HG03558 (cell line): ENCODE data around the gene PLEKHA8.

ENCODE experiments used
- ATAC-seq: cut with Tn5 transposase; IDR thresholded peaks from one replicate; pipeline ENCODE4 v1.9.1; 2021; ENCODE audit warnings: moderate number of reproducible peaks; ENCODE audit not compliant: unreplicated experiment; ENCODE audit errors: extremely low read depth

The PLEKHA8 gene

DNA sequence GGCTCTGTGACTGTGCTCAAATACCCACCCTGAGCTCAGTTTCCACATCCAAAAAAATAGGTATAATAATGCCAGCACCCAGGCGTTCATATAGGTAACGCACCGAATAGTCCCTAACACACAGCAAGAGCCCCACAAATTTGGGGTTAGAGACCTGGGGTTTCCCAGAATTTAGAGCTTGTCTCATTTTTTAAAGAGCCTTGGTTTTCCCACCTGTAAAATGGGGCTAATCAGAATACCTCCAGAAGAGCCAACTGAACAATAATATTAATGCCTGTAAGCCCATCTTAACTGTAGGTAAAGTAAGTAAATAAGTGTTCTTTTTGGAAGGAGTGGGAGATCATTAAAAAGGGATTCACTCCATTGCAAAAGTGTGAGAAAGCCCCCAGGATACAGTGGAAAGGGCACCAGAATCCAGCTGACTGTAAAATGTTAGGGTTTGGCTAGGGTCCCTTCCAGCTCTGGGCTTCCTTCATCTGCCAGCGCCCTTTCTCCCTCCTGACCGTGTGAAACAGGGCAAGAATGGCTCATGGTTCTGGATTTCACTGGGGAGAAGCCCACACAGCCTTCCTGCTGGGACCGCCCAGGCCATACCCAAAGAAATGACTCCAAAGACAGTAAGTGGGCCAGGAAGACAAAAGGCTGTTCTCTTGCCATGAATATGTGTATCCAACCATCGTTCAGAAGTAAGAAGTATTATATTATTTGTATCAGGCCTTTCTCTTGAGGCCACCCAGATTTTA is 108.7 kb downstream of the PLEKHA8 start:
- ATAC-seq = no peak

DNA sequence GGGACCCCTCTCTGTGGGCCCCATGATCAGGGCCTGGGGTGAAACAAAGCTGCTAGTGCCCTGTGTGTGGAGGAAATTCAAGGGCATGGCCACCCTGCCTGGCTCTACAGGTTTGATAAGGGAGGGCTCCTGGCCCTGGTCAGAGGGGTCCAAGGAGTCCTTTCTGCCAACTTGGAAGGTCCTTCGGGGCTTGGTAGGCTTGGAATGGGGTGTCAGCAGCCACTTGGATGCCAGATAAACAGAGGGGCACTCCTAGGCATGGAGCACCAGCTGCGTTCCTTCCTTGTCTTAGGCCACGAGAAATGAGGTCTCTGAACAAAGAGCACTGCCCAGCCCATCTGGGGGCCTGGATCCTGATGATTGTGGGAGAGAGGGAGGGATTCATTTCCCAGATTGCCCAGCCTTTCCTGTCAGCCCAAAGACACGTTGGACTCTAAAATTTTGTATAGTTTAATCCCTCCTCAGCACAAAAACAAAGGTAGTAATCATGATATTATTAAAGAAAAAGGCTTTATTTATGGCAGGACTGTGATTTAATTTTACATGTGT is 111.7 kb downstream of the PLEKHA8 start:
- no peak for ATAC-seq

DNA sequence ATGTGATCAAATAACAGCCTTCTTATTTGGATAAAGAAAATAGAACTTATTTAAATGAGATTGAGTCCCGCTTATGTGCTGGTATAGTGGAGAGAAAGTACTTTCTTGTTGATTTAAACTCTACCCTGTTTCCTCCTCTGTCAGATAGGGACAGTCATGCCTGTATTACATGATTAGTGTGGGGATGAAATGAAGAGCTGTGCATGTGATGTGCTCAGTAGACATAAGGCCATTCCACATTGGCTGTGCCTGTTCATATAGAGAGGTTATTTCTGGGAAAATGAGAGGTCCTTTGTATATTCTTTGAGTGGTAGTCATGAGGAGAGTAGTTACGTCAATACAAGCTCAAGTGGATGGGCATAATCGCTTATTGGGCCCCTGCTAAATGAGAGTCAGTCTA is 112.2 kb downstream of the PLEKHA8 start:
- ATAC-seq = no peak

GRCh38 chr7:30142710-30143109 is 114.5 kb downstream of the PLEKHA8 start:
- ATAC-seq = no peak

DNA sequence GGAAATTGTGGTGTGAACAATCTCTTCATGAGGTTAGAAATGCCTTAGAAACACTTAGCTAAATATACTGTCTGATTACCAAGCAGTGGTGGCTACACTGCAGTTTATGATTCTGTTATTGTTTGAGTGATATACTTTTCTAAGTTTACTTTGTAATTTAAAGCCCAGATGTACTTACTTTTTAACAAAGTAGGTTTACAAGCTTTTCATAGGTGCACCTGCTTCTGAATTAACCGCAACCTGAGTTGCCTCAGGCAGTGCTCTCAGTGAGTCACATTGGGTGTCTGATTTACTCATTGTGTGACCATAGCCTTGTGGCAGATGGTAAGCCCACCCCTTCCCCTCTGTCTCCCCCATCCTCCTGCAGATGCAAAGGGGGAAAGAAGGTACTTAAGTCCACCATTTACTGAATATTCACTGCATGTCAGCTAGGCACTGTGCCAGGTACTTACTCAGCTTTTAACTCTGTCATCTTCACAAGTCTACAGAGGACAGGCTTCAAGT is 115.6 kb downstream of the PLEKHA8 start:
- ATAC-seq = no peak

DNA sequence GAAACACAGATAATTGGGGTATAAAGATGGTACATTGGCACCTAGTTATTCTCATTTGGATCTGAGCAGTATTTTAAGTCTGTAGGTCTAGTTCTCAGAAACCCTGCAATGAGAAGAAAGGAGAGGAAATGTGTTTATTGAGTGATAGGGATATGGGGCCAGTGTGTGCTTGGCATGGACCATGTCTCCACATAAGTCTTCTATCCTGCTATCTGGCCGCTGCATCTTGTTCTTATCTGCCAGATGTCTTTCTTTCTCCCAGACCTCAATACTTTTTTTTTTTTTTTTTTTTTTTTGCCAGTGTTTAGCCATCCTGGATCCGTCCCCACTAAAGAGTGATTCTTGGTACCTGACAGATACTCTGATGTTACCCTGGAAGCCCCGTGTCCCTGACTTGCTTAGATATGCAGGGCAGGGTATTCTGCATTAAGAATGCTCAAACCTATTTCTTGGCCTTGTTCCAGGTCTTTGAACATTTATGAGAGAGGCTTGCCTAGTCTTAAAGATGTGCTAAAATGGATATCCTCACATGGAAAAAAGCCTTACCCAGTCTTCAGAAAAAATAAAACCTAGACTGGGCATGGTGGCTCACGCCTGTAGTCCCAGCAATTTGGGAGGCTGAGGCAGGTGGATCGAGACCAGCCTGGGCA is 116.6 kb downstream of the PLEKHA8 start:
- ATAC-seq = no peak

- no peak for ATAC-seq
Observed at GRCh38 chr7:30145426-30145970, 117.3 kb downstream of the PLEKHA8 start.

- ATAC-seq = no peak
Observed at GRCh38 chr7:30146127-30146612, 118.0 kb downstream of the PLEKHA8 start.

- no peak for ATAC-seq
Observed at GRCh38 chr7:30147223-30147622, 119.0 kb downstream of the PLEKHA8 start.

DNA sequence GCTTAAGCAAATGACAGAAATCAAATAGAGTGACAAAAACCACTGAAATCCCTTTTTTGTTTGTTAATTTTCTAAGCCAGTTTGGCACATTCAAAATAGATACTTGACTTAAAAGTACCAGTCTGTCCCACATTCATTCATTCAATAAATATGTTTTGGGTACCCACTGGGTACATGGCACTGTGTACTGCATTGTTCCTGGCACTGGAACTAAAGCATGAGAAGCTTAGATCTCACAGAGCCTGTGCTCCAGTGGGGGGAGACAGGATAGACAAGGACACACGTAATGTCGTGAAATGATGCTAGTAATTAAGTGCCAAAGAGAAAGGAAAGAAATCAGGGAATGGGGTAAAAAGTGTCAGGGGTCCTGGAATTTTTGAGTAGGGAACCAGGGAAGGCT is 119.6 kb downstream of the PLEKHA8 start:
- no peak for ATAC-seq

DNA sequence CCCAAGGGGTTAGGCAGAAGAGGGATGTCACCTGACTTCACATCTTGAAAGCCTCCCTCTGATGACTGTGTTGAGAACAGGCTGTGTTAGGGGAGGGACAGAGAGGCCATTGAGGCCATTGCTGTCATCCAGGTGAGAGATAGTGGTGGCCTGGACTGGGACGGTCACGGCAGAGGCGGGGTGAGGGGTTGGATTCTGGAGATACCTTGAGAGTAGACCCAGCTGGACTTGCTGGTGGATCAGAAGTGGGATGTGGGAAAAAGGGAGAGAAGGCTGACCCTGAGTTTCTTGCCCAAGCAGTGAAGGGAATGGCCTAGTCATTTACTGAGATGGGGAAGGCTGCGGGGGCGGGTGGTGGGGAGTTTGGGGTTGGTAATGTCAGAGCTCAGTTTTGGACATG is 120.2 kb downstream of the PLEKHA8 start:
- ATAC-seq = no peak

DNA sequence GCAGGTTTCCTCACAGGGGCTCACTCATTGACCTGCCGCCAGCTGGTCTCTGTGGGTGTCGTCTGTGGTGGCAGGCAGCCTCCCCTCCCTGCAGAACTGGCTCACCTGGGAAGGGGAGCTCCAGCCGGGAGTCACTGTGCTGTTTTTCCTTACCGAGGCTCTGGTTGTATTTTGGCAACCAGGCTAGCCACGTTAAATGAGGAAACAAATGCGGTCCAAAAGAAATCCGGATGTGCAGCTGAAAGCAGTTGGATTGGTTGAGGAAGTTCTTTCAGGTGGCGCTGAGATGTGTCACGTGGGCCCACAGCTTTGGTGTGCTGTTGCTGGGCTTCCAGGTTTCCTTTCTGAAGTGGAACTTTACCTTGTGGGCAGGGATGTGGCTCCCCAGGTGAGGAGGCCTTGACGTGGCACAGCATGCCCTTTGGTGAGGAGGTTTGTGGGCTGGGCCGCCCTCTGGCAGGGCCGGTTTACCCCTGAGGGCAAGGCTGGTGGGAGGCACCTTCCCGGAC is 120.8 kb downstream of the PLEKHA8 start:
- no peak for ATAC-seq

DNA sequence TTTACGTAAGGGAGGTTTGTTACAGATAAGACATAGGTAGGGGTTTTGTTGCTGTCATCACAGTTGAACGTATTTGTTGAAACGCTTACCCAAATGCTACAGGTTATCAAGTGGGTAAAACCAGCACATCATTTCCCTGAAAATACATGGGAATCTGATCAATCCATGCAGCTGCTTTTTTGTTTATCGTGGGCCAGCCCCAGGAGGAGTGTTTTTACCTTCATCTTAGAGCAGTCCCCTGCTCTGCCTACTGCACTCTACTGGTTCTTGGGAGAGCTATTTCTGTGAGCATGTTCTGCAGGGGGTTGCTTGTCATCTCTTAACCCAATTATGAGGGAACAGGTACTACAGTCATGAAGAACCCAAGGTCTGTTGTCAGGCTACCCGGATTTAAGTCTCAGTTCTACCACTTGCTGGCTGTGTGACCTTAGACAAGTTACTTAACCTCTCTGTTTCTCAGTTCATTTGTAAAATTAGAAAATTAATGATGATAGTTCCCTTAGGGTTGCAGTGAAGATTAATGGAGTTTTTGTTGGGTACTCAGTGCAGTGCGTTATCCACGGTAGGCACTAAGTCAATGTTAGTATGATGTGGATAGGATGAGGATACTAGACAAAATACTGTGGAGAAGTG is 121.5 kb downstream of the PLEKHA8 start:
- ATAC-seq = no peak

DNA sequence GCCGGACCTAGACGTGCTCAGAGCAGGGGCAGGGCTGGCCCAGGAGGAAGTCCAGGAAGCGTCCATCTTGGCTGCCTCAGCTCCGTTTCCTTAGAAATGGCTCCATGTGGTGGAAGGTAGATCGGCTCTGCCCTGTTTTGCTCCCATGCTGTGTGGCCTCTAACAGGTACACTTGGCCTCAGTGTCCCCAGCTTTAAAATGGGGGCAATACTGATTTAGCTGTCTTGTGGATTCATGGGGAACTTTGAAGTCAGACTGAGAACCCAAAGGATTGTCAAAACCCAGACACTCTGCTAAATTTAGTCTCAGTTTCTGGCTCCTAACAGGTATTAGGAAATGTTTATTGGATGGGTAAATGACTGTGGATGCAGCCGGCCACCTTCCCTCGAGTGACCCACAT is 122.5 kb downstream of the PLEKHA8 start:
- ATAC-seq = no peak

DNA sequence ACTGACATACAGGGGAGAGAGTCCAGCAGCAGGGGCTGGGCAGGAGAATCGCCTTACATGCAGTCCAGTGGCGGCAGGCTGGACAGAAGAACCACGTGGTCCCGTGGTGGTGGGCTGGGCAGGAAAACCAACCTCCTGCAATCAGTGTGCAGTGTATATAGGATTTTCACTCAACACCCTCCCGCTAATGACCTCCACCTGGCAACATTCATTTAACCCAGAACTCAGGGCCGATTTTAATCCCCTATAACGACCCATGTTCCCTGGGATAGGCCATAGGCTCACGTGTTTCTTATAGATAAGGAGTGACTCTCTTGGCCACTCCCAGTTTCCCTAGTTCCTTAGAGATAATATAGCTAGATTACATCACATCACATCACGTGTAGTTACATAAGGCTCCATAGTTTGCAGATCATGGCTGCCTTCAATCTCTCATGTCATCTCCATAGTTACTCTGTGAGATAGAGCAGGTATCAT is 125.9 kb downstream of the PLEKHA8 start:
- no peak for ATAC-seq

DNA sequence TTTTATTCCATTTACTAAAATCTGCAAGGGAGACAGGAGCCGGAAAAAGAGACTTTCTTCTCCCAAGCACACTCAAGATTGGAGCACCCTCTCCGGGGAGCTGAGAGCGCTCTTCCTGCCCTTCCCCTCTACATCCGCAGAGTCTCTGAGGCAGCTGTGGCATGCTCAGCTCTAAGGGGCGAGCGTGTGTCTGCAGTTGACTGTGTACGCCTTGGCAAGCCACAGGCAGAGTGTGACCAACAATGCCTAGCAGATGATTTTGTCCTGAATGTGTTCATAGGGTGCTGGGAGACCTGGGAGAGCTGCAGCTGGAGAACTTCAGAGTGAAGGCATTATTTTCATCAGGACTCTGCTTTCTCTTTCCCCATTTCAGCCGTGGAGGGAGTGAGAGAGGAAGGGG is 127.3 kb downstream of the PLEKHA8 start:
- no peak for ATAC-seq

DNA sequence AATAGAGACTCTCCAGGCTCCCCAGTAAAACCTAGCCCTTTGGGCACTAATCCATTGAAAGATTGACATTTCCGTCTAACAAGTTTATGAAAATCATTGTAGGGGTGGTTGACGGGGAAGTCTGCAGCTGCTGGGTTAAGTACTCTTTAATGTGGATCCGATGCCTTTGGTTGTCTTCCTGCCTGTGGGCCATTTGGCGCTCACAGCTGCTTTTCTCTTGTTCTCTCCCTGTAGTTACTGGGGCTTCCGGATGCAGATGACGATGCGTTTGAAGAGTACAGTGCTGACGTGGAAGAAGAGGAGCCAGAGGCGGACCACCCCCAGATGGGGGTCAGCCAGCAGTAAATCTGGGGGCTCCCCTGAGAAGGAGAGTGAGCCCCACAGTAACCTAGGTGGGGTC is 129.0 kb downstream of the PLEKHA8 start:
- ATAC-seq = no peak

GRCh38 chr7:30159163-30159562 is 131.0 kb downstream of the PLEKHA8 start:
- ATAC-seq = no peak

DNA sequence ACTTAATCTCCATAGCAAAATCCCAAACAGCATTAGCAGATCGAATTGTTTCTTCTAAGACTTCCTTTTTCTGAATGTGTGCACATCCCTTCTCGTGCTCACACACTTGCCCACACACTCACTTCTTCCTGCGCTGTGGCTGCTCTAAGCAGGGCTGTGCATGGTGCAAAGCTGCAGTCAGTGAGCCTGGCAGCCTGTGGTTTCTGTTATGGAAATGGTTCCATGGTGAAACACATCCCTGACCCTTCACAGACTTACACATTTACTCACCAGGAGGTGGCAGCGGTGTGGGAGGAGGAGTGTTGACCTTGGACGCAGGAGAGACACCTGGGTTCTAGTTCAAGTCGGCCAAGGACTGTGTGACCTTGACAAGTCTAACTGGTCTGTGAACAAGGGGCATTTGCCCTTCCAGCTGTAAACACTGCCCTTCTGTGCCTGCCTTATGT is 131.5 kb downstream of the PLEKHA8 start:
- ATAC-seq = no peak

DNA sequence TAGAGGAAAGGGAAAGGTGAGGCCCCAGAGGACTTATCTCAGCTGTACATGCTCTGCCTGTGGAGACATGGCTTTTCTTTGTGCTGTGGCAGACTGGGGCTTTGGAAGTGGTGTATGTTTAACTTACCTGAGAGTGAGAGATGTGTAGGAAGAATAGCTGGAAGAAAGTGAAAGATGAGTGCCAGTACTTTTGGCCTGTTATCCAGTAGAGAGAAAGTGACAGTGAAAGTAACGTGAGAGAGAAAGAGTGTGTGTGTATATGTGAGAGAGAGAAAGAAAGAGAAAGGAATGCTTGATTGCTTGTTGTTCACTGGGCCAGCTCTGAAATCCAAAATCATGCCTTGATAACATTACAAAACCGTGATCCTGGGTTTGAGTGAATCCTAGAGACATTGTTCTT is 132.1 kb downstream of the PLEKHA8 start:
- ATAC-seq = no peak
